Skeletal muscle tissue (tissue), 4 donors: ENCODE measurements around the gene ERCC1. TPM values are rescaled to one million over a fixed set of nuclear protein-coding genes. Genes with fewer than 3 reads are reported as not detected.

ENCODE experiments used
- H3K27ac ChIP-seq: one replicate; pipeline ENCODE4 v1.7.0; 2013; ENCODE audit warnings: mild to moderate bottlenecking, low read depth, low read length, inconsistent platforms
- H3K27me3 ChIP-seq, 3 donors: one replicate each; pipeline ENCODE4 v1.7.0; 2013; ENCODE audit warnings: low read length in 3 of 3; ENCODE audit not compliant: control insufficient read depth in 3 of 3, insufficient read depth in 3 of 3
- H3K36me3 ChIP-seq, 3 donors: one replicate each; pipeline ENCODE4 v1.7.0; 2013; ENCODE audit warnings: low read length in 3 of 3; ENCODE audit not compliant: control insufficient read depth in 3 of 3, insufficient read depth in 3 of 3
- H3K4me1 ChIP-seq, 3 donors: one replicate each; pipeline ENCODE4 v1.7.0; 2013; ENCODE audit warnings: low read length in 3 of 3, mild to moderate bottlenecking in 3 of 3; ENCODE audit not compliant: control insufficient read depth in 3 of 3, insufficient read depth in 3 of 3
- H3K4me3 ChIP-seq, 3 donors: one replicate each; pipeline ENCODE4 v1.7.0; 2013; ENCODE audit warnings: low read length in 3 of 3
- H3K9ac ChIP-seq, 3 donors: one replicate each; pipeline ENCODE4 v1.7.0; 2013; ENCODE audit warnings: low read length in 3 of 3, mild to moderate bottlenecking in 3 of 3, moderate library complexity in 2 of 3, low read depth in 1 of 3
- H3K9me3 ChIP-seq, 3 donors: one replicate each; pipeline ENCODE4 v1.7.0; 2013; ENCODE audit warnings: low read length in 3 of 3; ENCODE audit not compliant: control insufficient read depth in 3 of 3
- total RNA-seq: library from RNA; depleted of rRNA; stranded (reverse); fragments of >200 nt; gene quantifications from one replicate; pipeline ENCODE4 v1.2.3, GENCODE V29; 2014
- donor health status: Osteomylitis.

Gene ERCC1
- total RNA-seq, 1 donor from 2014 or later: 56.9 TPM

- H3K27ac ChIP-seq: peak overlapping the region; percentile 94
- H3K27me3 ChIP-seq: no peaks in the 10 kb centered on the region
- peak overlapping the region in 1 of 3 donors; percentile 86 for H3K9ac ChIP-seq
- peaks cover 19 to 33% (median 22%) of the 10 kb centered on the region in 3 donors for H3K4me1 ChIP-seq
- no peaks in the 10 kb centered on the region for H3K36me3 ChIP-seq
- no peaks in the 10 kb centered on the region for H3K9me3 ChIP-seq
- H3K4me3 ChIP-seq: peak overlapping the region in 1 of 3 donors; percentile 51
Observed at GRCh38 chr19:45456500-45456815, 32.7 kb upstream of the ERCC1 start.

GRCh38 chr19:45455707-45456499 is 32.2 kb upstream of the ERCC1 start:
- Histone ChIP-seq H3K36me3 (no peaks in the 10 kb centered on the region), H3K4me3 (peak overlapping the region in 2 of 3 donors; percentile 51 to 63), H3K9ac (peak overlapping the region; percentile 27 to 86 (median 69)), H3K27ac (peak overlapping the region; percentile 94), H3K4me1 (peaks cover 24 to 38% (median 27%) of the 10 kb centered on the region in 3 donors), H3K9me3 (no peaks in the 10 kb centered on the region), H3K27me3 (no peaks in the 10 kb centered on the region)

- no peaks in the 10 kb centered on the region for H3K27me3 ChIP-seq
- H3K9ac ChIP-seq: no peak overlapping the region
- no peak overlapping the region for H3K4me3 ChIP-seq
- H3K4me1 ChIP-seq: peaks cover 29 to 48% (median 32%) of the 10 kb centered on the region in 3 donors
- no peaks in the 10 kb centered on the region for H3K36me3 ChIP-seq
- H3K9me3 ChIP-seq: no peaks in the 10 kb centered on the region
- peak overlapping the region; percentile 81 for H3K27ac ChIP-seq
Observed at GRCh38 chr19:45451850-45452387, 28.2 kb upstream of the ERCC1 start.

GRCh38 chr19:45451131-45451849 is 27.6 kb upstream of the ERCC1 start:
- Histone ChIP-seq H3K9me3 (no peaks in the 10 kb centered on the region), H3K4me1 (peaks cover 26 to 46% (median 30%) of the 10 kb centered on the region in 3 donors), H3K36me3 (no peaks in the 10 kb centered on the region), H3K27me3 (no peaks in the 10 kb centered on the region), H3K4me3 (peak overlapping the region; percentile 75 to 80 (median 75)), H3K27ac (peak overlapping the region; percentile 81), H3K9ac (peak overlapping the region; percentile 69 to 82 (median 77))

- Histone ChIP-seq H3K27me3 (no peaks in the 10 kb centered on the region), H3K27ac (peak overlapping the region; percentile 65), H3K9ac (peak overlapping the region; percentile 54 to 66 (median 61)), H3K4me1 (peaks cover 13 to 35% (median 17%) of the 10 kb centered on the region in 3 donors), H3K9me3 (no peaks in the 10 kb centered on the region), H3K36me3 (no peaks in the 10 kb centered on the region), H3K4me3 (peak overlapping the region; percentile 64 to 73 (median 67))
Observed at GRCh38 chr19:45450012-45450333, 26.3 kb upstream of the ERCC1 start.

GRCh38 chr19:45448887-45449299 is 25.2 kb upstream of the ERCC1 start:
- H3K9me3 ChIP-seq: no peaks in the 10 kb centered on the region
- no peaks in the 10 kb centered on the region for H3K36me3 ChIP-seq
- no peaks in the 10 kb centered on the region for H3K27me3 ChIP-seq
- H3K4me1 ChIP-seq: peaks cover 19 to 34% (median 22%) of the 10 kb centered on the region in 3 donors
- H3K9ac ChIP-seq: no peak overlapping the region
- no peak overlapping the region for H3K27ac ChIP-seq
- no peak overlapping the region for H3K4me3 ChIP-seq

- Histone ChIP-seq H3K4me3 (no peak overlapping the region), H3K4me1 (peaks cover 21 to 34% (median 22%) of the 10 kb centered on the region in 3 donors), H3K27ac (no peak overlapping the region), H3K36me3 (no peaks in the 10 kb centered on the region), H3K9me3 (no peaks in the 10 kb centered on the region), H3K27me3 (no peaks in the 10 kb centered on the region), H3K9ac (no peak overlapping the region)
Observed at GRCh38 chr19:45448425-45448756, 24.7 kb upstream of the ERCC1 start.

GRCh38 chr19:45446944-45447343 is 23.2 kb upstream of the ERCC1 start:
- Histone ChIP-seq H3K36me3 (no peaks in the 10 kb centered on the region), H3K27ac (no peak overlapping the region), H3K27me3 (no peaks in the 10 kb centered on the region), H3K4me1 (peaks cover 26 to 42% (median 31%) of the 10 kb centered on the region in 3 donors), H3K4me3 (no peak overlapping the region), H3K9ac (no peak overlapping the region), H3K9me3 (no peaks in the 10 kb centered on the region)

- H3K27me3 ChIP-seq: no peaks in the 10 kb centered on the region
- no peak overlapping the region for H3K4me3 ChIP-seq
- peaks cover 20 to 38% (median 29%) of the 10 kb centered on the region in 3 donors for H3K4me1 ChIP-seq
- H3K36me3 ChIP-seq: no peaks in the 10 kb centered on the region
- no peak overlapping the region for H3K27ac ChIP-seq
- no peaks in the 10 kb centered on the region for H3K9me3 ChIP-seq
- H3K9ac ChIP-seq: no peak overlapping the region
Observed at GRCh38 chr19:45446295-45446694, 22.6 kb upstream of the ERCC1 start.

- no peaks in the 10 kb centered on the region for H3K27me3 ChIP-seq
- peak overlapping the region; percentile 95 for H3K27ac ChIP-seq
- H3K36me3 ChIP-seq: no peaks in the 10 kb centered on the region
- H3K9ac ChIP-seq: no peak overlapping the region
- no peaks in the 10 kb centered on the region for H3K9me3 ChIP-seq
- H3K4me3 ChIP-seq: no peak overlapping the region
- H3K4me1 ChIP-seq: peaks cover 20 to 41% (median 33%) of the 10 kb centered on the region in 3 donors
Observed at GRCh38 chr19:45445139-45445538, 21.4 kb upstream of the ERCC1 start.
